ENCODE measurements around the gene UBQLN2. TPM values are rescaled to one million over a fixed set of nuclear protein-coding genes. Genes with fewer than 3 reads are reported as not detected.

Gene UBQLN2
- total RNA-seq, 1 experiment from 2014 or later = 31.9 TPM

Other genes with a start within 250 kb of the UBQLN2 start
- gene NBDY, start 165.6 kb downstream of the UBQLN2 start, total RNA-seq (2014; rRNA removed; shearing (Covaris generic)) = 6.7 and 14.5 TPM in 2 replicates